DMS 273 (cell line): ENCODE measurements around the gene GABBR2.

Experiments
- DNase-seq: peaks from one replicate; lab custom pipeline; 2025; ENCODE audit not compliant: unreplicated experiment; lab: John Stamatoyannopoulos, UW

GABBR2 gene

DNA sequence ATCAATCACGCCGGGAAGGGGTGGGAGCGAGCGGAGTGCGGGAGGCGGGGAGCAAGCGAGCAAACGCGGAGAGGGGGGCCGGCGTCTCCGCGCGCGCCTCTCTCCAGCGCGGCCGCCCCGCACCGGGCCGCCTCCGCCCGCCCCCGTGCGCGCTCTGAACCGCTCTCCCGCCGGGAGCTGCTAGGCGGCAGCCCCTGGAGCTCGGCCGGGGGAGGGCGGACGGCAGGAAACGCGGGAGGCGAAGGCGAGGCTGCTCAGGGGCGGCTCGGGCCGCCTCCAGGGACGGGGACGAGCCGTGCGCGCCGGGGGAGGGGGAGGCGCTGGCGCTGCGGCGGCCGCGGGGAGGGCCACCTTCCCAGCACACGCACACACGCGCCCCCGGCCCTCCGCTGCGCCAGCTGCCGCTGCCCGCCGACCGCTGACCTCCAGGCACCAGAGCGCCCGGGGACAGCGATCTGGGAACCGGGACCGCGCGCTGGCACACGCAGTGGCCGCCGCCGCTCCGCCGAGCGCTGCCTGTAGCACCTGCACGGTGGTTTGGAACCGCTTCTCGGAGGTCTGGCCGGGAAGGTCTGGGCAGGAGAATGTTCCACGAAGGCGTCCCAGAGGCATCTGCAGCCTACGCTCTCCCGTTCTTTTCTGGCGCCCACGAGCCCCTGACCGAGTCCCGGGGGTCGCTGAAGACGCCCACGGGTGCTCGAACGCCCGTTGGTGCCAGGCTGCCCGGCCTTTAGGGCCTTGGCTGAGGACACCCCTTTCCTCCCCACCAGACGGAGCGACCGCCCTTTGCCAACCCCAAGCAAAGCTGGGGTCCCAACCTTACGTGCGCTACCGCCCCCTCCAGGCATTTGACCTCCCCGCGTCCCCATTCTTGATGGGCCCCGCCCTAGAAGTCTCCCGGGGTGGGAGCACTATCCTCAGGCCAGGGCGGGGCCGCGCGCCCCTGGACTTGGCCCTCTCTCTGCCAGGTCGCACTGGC is at the start of gene GABBR2:
GABBR2 (minus strand) TSS at position 3 of the 979 bp plus-strand sequence. CDS start 198 bp downstream, outside the sequence.
- peak; percentile 76 for DNase-seq

GRCh38 chr9:98755006-98755618 is 46.4 kb upstream of the GABBR2 start:
- DNase-seq, result no peak

DNA sequence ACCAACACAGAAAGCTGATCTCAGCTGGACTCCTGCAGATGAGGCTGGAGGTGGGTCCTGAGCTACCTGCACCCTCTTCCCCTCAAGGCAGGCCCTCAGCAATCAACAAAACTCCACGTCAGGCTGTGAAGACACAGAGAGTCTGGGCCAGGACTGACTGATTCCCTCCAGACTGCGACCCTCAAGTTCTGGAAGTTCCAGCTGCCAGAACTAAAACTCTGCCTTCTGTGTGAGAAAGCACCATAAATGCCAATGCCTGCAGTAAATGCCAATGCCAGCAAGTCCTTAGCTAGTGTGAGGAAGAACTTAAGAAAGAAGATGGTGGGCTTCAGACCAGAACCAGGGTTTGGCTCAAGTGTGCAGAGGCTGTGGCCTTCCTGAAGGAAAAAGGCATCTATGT is 42.5 kb upstream of the GABBR2 start:
- no peak for DNase-seq

DNA sequence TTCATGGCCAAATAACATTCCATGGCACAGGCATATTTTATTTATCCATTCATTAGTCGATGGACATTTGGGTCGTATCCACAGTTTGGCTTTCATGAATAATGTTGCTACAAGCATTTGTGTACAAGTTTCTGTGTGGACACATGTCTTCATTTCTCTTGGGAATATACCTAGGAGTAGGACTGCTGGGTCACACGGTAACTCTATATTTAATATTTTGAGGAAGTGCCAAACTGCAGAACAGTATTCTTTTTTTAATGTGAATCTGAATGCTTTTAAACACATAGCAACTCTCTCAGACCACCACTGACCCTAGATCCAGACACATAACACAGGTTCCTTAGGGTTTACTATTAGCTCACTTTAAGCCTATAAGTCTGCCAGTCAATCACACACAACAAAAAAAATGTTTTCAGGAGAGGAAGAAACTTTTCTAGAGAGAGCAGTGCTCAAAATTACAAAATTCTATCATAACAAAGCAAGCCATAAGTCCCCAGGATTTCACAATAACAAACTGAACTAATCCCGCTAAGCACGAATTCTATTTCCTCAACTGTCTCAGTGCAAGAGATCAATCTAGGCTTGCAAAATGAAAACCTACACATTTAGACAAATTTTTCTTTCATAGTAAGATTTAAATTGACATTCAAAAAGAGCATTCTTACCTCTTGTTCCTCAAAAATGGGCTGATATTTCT is 41.8 kb upstream of the GABBR2 start:
- no peak for DNase-seq

DNA sequence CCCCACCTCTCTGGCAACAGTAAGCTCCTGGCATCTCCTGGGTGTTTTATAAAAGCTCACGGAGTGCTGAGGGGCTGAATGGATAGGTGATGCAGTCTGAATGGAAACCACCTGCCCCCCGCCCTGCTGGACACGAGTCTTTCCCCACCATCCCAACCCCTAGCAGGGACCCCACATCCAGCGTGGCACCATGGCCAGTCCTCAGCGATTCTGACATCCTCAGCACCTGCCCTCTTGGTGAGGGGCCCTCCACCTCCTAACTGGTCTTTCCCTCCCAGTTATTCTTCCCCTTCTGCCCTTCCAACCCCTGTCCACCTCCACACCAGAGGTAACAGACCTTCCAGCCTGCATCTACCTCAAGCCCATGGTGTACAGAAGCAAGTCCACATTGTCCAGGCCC is 38.7 kb upstream of the GABBR2 start:
- no peak for DNase-seq

GRCh38 chr9:98745470-98745869 is 36.7 kb upstream of the GABBR2 start:
- no peak for DNase-seq

GRCh38 chr9:98743818-98744611 is 35.3 kb upstream of the GABBR2 start:
- DNase-seq, result no peak

DNA sequence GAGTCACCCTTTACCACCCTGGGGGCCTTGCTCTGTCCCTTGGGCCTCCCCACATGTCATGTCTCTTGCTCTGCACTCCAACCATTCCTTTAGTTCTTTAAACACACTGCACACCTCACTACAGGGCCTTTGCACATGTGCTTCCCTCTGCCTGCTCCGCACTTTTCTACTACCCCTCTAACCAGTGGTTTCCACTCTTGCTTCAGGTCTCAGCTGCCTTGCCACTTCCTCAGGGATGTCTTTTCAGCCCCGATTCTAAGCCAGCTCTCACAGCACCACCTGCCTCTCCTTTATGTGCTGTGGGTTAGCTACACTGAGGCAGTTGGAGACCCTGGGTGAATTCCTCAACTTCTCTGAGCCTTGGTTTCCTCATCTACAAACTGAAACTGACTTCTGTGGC is 34.6 kb upstream of the GABBR2 start:
- DNase-seq, result no peak

DNA sequence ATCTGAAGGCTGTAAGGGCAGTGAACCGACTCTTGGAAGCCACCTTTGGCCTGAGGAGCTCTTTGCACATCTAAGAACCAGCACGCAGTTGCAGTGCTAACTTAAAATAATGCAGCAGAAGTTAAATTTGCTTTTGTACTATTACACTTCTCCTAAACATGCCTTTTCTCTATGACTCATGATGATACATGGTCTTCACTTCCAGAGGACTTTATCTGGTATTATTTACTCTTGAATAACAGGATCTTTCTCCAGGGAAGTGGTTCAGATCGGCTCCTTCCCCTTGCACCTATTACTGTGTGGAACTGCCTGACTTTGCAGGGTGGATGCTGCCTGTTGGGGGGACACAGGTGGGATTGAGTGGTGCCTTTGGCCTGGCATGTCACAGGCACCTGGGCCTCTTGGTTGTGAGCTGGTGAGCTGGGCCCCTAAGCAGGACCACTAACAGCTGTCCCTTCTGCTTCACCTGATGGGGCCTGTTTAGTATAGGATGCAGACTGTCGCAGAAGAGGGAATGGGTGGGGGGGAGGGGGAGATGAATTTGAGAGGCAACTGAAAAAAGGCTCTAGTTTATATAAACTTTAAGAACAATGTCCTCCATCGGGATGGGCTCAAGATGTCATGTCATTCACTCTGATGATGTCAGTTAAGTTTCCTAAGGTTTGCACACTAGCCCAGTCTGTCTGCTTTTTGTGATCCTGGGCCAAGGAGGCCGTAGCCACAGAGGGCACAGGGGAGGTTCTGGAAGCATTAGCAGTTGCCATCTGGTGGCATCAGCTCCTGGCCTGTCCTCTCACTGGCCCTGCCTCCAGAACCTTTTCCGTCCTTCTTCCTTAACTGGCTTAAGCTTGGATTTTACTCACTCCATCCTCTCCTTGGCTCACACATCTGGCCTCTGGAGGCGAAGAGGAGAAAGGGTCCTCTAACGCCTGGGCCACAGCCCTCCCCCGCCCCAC is 33.9 kb upstream of the GABBR2 start:
- DNase-seq, result no peak

DNA sequence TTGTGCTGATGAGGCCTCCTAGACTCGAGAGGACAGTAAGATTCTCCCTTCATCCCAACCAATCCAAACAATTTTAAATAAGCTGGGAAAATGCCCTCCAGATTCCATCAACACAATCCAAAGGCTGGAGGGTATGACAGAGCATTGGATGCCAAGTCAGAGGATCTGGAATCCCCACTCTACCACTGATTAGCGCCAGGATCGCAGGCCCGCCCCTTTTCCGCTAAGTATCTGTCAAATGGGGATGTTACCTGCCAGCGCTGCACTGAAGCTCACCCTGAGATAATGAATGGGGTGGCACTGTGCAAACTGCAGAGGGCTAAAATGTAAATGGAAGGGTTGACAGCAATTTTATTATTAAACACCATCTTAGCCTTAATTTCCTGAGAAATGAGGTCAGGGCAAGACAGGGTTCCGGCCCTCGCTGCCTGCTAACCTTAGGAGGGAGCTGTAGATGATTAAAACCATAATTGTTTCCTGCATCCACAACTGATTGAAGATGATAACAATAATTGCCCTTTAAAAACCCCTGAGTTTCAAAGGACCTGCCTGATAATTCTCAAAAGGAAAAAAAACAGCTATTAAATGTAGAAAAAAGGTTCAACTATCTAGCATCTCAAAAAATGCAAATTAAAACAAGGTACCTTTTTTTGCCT is 31.6 kb upstream of the GABBR2 start:
- no peak for DNase-seq

DNA sequence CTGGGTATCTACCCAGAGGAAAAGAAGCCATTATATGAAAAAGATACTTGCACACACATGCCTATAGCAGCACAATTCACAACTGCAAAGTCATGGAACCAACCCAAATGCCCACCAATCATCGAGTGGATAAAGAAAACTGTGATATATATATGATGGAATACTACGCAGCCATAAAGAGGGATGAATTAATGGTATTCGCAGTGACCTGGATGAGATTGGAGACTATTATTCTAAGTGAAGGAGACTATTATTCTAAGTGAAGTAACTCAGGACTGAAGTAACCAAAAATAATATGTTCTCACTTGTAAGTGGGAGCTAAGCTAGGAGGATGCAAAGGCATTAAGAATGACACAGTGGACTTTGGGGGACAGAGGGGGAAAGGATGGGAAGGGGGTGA is 30.0 kb upstream of the GABBR2 start:
- no peak for DNase-seq

GRCh38 chr9:98736226-98736625 is 27.5 kb upstream of the GABBR2 start:
- no peak for DNase-seq

DNA sequence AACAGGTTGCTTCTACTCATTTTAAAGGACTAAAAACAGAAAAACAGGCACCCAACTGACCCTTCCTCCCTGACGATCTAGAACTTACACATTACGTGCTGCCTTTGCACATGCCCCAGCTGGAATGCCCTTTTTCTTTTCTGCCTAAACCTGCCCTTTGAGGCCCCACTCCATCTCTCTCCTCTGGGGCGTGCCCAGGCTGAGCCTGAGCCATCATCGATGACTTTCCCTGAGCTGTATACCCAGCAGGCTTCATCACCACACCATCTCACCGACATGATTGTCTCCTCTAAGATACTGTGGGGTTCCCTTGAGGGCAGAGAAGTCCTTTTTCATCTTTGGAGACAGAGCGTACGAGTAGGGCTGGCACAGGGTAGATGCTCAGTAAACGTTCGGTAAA is 24.1 kb upstream of the GABBR2 start:
- DNase-seq, result no peak

GRCh38 chr9:98732091-98732490 is 23.4 kb upstream of the GABBR2 start:
- DNase-seq, result no peak

GRCh38 chr9:98730871-98731270 is 22.1 kb upstream of the GABBR2 start:
- no peak for DNase-seq

DNA sequence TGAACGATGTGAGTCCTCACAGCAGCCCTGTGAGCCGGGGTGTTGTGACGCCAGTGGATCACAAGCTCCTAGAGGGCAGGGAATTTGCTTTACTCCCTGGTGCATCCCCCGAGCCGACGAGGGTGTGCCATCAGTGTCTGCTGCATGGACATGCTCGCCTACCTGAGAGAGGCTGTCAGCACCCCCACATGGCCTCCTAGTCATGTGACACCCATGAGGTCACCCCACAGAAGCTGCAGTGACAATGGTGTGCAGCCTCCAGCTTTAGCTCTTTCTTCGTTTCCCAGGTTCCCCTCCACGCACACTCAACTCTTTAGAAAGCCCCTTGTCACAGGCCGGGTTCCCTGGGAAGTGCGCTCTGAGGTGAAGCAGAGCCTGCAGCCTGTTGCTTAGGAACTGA is 19.8 kb upstream of the GABBR2 start:
- DNase-seq, result no peak

GRCh38 chr9:98727428-98727827 is 18.7 kb upstream of the GABBR2 start:
- DNase-seq, result no peak

DNA sequence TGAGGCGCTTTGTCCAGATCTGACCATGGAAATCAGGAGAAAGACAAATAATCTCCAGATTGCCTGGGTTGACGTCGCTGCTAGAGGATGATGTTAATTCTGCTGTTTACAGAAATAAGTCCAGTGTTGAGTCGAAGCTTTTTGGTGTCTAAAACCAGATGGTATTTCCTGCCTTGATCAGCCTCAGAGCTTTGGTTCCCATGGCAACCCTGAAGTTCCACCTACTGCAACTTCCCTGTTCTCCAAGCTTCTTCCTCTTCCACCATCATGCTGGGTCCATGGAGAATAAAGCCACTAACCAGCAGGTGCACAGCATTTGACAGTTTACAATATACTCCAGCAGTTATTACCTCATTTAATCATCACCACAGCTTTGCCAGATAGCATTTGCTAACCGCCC is 18.0 kb upstream of the GABBR2 start:
- peak; percentile 71 for DNase-seq

- no peak for DNase-seq
These were observed 16.2 kb upstream of the GABBR2 start for GRCh38 chr9:98724810-98725530.
